Activated naive CD8-positive, alpha-beta T cell treated with anti-CD3 and anti-CD28 coated beads for 36 hours (primary cell): ENCODE data around the gene SCN1A. TPM values are rescaled to one million over a fixed set of nuclear protein-coding genes. Genes with fewer than 3 reads are reported as not detected.

Source experiments
- DNase-seq: peaks from one replicate; pipeline ENCODE4 v3.0.0; 2021
- H3K27ac Mint-ChIP-seq: one replicate; pipeline ENCODE4 v1.8.0; 2022; ENCODE audit warnings: mild to moderate bottlenecking, moderate library complexity, mixed read lengths
- H3K27me3 Mint-ChIP-seq: one replicate; pipeline ENCODE4 v1.8.0; 2022; ENCODE audit warnings: mild to moderate bottlenecking, mixed read lengths
- H3K36me3 Mint-ChIP-seq: one replicate; pipeline ENCODE4 v1.8.0; 2021; ENCODE audit warnings: mild to moderate bottlenecking, mixed read lengths
- H3K4me1 Mint-ChIP-seq: one replicate; pipeline ENCODE4 v1.8.0; 2021; ENCODE audit warnings: mixed read lengths
- H3K4me3 Mint-ChIP-seq: one replicate; pipeline ENCODE4 v1.8.0; 2022; ENCODE audit warnings: mild to moderate bottlenecking, moderate library complexity, mixed read lengths
- H3K9me3 Mint-ChIP-seq: one replicate; pipeline ENCODE4 v1.8.0; 2022; ENCODE audit warnings: mixed read lengths
- total RNA-seq, 2 experiments: library from RNA; stranded (reverse); gene quantifications; one replicate each; pipeline ENCODE4 v1.2.3, GENCODE V29; 2021

Gene SCN1A
- total RNA-seq, 2 experiments from 2014 or later = not detected

DNA sequence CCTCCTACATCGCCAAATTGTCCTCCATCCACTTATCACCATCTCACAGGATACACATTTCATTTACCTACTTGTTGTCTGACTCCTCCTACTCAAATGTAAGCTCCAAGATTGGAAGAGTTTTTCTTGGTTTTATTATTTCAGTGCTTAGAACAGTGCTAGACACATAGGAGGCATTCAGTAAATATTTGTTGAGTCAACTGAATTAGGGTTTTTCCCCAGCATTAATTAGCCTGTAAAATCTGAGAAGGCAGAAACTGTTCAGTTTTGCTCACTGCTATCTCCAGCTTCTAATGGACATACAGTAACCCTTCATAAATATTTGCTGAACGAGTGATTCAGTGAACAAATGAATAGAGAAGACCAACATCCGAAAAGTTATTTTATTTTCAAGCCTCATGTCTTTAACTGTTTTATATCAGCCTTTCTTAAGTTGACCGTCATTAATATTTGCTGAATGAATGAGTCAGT lies 175.0 kb downstream of the SCN1A start:
- Mint-ChIP-seq H3K27me3 (no peaks in the 10 kb centered on the region), H3K36me3 (peaks cover 5% of the 10 kb centered on the region), H3K27ac (no peak overlapping the region), H3K4me1 (peaks cover 8% of the 10 kb centered on the region), H3K9me3 (no peaks in the 10 kb centered on the region), H3K4me3 (no peak overlapping the region)
- no peak for DNase-seq

DNA sequence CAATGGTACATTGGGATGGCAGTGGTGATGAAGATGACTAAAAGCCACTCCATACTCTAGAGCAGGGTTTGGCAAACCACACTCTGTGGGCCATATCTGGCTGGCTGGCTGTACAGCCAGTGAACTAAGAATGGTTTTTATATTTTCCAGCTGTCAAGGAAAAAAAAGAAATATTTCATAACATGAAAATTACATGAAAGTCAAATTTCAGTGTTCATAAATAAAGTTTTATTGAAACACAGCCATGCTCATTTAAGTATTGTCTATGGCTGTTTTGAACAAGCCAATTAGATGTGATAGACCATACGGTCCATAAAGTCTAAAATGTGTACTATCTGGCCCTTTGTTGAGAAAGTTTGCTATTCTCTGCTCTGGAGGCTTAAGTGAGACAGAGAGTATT lies 175.7 kb downstream of the SCN1A start:
- Mint-ChIP-seq H3K4me3 (no peak overlapping the region), H3K36me3 (peaks cover 7% of the 10 kb centered on the region), H3K27me3 (no peaks in the 10 kb centered on the region), H3K4me1 (peaks cover 8% of the 10 kb centered on the region), H3K27ac (no peak overlapping the region), H3K9me3 (no peaks in the 10 kb centered on the region)
- DNase-seq = no peak

DNA sequence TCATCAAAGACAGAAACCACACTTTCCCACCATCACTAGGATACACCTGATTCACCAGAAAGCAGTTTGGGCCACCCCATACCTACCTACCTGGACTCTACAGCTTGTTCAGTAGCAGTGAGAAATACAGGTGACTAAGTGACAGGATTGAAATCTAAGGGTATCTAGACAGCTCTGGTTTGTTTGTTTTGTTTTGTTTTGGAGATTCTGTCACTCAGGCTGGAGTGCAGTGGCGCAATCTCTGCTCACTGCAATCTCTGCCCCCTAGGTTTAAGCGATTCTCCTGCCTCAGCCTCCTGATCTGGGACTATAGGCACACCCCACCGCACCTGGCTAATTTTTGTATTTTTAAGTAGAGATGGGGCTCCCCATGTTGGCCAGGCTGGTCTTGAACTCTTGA lies 177.4 kb downstream of the SCN1A start:
- DNase-seq = no peak
- Mint-ChIP-seq H3K4me1 (peaks cover 8% of the 10 kb centered on the region), H3K4me3 (no peak overlapping the region), H3K27ac (no peak overlapping the region), H3K27me3 (no peaks in the 10 kb centered on the region), H3K36me3 (peaks cover 7% of the 10 kb centered on the region), H3K9me3 (no peaks in the 10 kb centered on the region)

DNA sequence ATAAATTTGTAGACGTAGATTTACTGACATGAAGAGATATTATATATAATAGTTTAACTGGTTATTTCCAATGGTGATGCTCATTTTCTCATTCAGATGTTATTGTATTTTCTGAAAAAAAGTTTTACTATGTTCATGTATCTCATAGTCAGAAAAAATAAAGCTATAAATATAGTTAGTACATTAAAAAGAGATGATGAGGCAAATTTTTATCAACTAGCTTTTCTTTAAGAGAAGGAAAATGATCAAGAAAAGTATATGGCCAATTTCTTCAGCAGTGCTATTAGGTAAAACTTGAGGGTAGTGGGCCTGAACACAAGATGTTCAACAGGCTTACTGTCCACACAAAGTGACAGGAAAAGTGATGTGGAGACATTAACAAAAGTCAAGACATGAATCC lies 186.0 kb downstream of the SCN1A start:
- H3K27ac Mint-ChIP-seq = no peak overlapping the region
- no peak for DNase-seq
- H3K9me3 Mint-ChIP-seq = no peaks in the 10 kb centered on the region
- H3K4me1 Mint-ChIP-seq = peaks cover 6% of the 10 kb centered on the region
- H3K4me3 Mint-ChIP-seq = no peak overlapping the region
- H3K36me3 Mint-ChIP-seq = peaks cover 27% of the 10 kb centered on the region
- no peaks in the 10 kb centered on the region for H3K27me3 Mint-ChIP-seq

DNA sequence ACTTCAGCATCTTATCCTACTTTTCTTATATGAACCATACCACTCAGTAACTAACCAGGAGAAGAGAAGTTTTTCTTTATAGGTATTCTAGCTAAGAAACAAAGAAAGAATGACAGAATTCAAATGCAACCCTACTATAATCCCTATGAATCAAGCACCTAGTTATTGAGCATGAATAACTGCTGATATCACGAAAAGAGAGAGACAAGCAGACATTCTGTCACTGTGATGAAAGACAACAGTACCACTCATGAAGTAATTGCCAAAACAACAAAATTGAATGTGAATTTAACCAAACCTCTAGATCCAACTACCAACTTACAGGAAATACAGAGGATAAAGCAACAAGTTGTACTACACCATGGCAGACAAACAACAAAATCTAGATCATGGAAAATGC lies 189.6 kb downstream of the SCN1A start:
- Mint-ChIP-seq H3K4me1 (peaks cover 8% of the 10 kb centered on the region), H3K4me3 (no peak overlapping the region), H3K9me3 (no peaks in the 10 kb centered on the region), H3K36me3 (peaks cover 38% of the 10 kb centered on the region), H3K27me3 (no peaks in the 10 kb centered on the region), H3K27ac (no peak overlapping the region)
- DNase-seq = no peak

Other genes starting within 250 kb of the SCN1A start
- gene TTC21B, start 174.2 kb downstream of the SCN1A start, total RNA-seq = 10 to 100 TPM; 21.3 to 24.1 TPM
- gene SCN9A, start 247.9 kb upstream of the SCN1A start, total RNA-seq = not detected